Measurements from ENCODE around the gene MEX3C.

DNA sequence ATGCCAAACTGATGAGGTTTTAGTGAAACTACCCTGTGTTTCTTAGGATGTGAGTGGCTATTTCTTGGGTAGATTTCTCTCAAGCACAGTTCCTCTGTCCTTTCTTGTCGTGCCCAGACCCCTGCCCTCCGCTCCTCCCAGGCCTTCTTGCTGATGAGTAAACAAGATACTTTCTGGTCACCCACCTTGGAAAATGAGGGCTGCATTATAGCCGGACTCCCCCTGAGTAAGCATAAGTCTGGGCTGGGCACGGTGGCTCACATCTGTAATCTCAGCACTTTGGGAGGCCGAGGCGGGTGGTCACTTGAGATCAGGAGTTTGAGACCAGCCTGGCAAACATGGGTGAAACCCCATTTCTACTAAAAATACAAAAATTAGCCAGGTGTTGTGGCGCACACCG lies 58.5 kb downstream of the MEX3C start:
- TF ChIP-seq POLR2A (IDR thresholded peaks at IDR 0.05) (no peak), CTCF (IDR thresholded peaks at IDR 0.05) (no peak)
